ENCODE measurements around the gene BANF2. TPM values are rescaled to one million over a fixed set of nuclear protein-coding genes. Genes with fewer than 3 reads are reported as not detected.

The BANF2 gene
- total RNA-seq, 1 donor from 2014 or later: 2.2 TPM

DNA sequence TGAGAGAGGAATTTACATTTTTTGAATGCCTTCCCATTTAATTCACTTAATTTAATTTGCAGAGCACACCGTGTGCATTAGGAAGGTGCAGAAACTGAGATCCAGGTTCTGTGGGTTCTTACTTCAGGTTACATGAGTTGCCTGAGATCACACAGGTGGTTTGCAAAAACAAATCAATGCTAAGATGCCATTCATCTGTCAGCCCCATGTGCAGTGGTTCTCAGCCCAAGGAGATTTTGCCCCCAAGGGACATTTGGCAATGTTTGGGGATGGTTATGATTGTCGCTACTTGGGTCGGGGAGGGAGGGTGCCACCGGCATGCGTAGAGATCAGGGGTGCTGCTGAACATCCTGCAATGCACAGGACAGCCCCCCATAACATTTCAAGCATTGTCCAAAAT is 34.6 kb downstream of the BANF2 start:
- DNase-seq (ENCODE audit: low spot score): no peak

DNA sequence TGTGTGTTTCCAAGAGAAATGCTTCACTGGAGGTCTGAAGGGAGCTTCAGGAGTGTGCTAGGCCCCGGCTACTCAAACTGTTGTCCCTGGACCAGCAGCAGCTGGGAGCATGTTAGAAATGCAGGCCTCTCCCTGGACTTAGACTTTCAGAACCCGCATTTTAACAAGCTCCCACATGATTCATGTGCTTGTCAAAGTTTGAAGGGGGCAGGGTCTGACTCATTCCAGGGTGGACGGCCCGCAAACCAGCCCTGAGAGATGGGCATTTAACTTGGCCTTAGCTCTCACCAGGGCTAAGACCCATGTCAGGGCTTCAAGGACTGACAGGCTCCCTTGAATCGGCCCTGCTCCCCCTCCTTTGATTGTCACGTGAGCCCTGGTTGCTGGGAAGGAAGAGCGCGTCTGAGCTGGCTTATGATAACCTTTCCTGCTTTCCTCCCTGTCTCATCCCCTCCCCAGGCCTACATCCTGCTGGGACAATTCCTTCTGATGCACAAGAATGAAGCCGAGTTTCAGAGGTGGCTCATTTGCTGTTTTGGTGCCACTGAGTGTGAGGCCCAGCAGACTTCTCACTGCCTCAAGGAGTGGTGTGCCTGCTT is 35.5 kb downstream of the BANF2 start:
- peak; percentile 73 for DNase-seq (ENCODE audit: low spot score)

DNA sequence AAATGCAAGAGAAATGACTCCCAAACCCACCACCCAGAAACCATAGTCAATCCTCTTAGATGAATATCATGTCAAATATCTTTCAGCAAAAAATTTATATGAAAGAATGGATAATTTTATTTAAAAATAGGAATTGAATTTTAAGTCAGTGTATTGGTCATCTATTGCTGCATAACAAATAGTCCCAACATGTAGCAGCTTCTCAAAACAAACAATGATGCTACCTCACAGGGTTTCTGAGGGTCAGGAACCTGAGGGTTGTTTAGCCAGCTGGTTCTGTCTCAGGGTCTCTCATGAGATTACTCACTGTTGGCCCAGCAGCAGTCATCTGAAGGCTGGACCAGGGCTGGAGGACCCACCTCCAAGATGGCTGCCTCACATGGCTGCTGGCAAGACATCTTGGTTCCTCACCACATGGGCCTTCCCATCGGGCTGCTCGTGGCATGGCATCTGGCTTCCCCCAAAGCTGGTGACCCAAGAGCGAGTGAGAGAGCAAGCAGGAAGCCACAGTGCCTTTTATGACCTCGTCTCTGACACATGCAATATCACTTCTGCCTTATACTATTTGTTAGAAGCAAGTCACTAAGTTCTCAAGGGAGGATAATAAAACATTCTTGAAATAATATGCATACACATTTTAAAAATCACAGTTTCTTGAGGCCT is 36.3 kb downstream of the BANF2 start:
- no peak for DNase-seq (ENCODE audit: low spot score)

DNA sequence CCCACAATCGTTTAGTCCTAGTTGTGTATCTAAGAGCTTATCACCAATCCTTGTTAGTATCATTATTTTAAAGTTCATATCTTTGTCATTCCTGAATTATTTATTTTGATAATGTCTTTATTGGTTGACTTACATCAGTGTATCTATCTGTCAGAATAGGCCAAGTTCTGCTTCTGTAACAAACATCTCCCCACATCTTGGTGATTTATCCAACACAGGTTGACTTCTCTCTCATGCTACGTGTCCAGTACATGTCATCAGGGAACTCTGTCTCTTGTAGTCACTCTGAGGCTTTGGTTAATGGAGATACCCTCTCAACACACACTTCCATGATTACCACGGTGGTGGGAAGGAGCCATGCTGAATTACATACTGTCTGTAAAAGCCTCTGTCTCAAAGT is 38.4 kb downstream of the BANF2 start:
- no peak for DNase-seq (ENCODE audit: low spot score)

DNA sequence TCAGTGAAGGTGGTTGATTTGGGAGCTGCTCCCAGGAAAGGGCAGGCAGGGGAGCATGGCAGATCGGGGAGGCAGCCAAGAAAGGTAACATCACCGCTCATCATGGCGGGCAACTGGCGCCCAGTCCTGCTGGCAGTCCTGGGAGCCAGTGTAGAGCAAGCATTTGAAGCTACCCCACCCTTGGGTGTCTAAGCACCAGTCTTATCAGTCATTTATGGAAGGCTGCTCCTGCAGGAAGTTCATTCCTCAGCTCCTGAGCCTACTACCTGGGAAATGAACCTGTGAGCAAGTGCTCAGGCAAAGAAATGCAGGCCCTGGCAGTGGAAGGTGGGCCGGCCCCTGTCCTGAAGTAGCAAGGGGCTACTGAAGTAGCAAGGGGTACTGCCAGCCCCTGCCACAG is 41.5 kb downstream of the BANF2 start:
- DNase-seq (ENCODE audit: low spot score): no peak

DNA sequence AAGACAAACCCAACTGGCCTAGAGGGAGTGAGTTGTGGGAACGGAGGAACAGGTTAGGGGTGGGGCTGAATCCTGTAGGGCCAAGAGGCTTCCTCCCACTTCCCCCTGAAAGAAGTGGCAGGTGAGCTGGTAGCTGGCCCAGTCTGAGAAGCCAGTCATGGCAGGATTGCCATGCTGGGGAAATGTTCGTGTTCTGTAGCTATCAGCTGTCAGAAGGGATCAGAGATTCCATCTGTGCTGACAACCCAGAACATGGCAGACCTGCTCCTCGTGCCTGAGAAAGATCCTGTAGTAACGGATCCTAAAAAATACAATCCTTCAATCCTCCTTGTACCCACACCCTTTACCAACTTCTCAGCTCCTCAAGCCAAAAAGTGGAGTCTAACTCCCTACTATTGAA is 43.0 kb downstream of the BANF2 start:
- no peak for DNase-seq (ENCODE audit: low spot score)

DNA sequence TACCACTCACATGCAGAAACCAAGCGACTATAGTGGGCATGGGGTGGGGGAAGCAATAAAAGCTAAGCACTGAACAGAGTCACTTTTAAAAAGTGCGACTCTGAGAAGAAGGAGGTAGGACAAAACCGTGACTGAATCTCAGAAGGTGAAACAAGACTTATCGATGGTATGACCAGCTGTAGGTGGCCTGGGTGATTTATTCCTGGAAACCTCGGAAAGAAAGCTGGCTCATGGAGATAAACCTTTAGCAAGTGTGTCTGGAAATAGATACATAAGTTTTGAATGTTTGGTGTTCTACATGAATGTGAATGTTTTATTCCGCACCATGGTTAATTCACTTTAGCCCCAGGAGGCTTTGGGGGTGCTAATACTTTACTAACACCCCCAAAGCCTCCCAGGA is 43.9 kb downstream of the BANF2 start:
- DNase-seq (ENCODE audit: low spot score): no peak

- DNase-seq (ENCODE audit: low spot score): peak; percentile 47
Measured at GRCh38 chr20:17747431-17747846, 47.7 kb downstream of the BANF2 start.

- DNase-seq (ENCODE audit: low spot score): no peak
Measured at GRCh38 chr20:17748279-17748678, 48.5 kb downstream of the BANF2 start.

DNA sequence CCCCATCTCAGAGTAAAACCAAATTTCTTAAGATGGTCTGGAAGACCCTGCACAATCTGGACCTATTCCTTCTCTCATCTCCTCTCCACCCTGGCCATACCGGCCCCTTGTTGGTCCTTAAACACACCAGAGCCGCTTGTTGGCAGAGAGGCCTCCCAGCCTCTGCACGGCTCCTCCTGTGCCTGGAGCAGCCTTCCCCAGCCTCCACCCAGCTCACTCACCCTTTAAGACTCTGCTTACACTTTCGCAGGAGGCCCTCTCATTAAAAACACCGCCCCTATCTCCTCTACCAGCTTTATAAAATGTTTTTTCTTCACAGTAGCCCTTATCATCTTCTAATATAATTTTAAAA is 49.8 kb downstream of the BANF2 start:
- DNase-seq (ENCODE audit: low spot score): peak; percentile 71

- DNase-seq (ENCODE audit: low spot score): peak; percentile 39
Measured at GRCh38 chr20:17749978-17750721, 50.4 kb downstream of the BANF2 start.

DNA sequence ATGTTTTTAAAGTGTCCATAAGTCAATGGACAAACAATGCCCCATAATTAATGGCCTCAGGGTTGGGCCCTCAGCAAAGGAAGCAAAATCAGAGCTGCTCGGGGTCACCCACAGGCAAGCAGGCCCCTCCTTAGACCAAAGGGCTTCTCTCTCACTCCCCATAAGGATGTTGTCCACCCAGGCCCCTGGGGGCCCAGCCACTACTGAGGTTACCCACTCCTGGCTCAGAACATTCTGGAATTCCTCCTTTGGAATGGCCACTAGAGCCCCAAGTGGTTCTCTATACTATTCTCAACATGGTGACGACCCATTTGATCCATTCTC is 50.9 kb downstream of the BANF2 start:
- DNase-seq (ENCODE audit: low spot score): no peak

GRCh38 chr20:17751640-17752039 is 51.9 kb downstream of the BANF2 start:
- DNase-seq (ENCODE audit: low spot score): no peak

- DNase-seq (ENCODE audit: low spot score): no peak
Measured at GRCh38 chr20:17752459-17752858, 52.7 kb downstream of the BANF2 start.

- no peak for DNase-seq (ENCODE audit: low spot score)
Measured at GRCh38 chr20:17753516-17753915, 53.8 kb downstream of the BANF2 start.

DNA sequence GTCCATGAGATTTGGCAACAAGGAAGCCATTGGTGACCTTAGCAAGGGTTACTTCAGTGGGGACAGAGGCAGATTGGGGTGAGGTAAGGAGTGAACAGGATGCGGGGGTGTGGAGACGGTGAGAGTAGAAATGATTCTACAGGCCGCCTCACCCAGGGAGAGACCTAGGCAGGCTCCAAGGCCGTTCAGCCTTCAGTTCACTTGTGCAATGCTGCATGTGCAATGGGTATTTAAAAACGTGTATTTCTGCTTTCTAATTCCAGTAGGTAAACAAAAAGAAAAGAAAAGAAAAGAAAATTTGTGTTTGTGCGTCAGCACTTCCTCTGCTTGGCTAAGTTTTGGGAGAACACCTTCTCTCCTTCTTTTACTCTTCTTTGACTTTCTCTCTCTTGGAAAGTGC is 56.8 kb downstream of the BANF2 start:
- no peak for DNase-seq (ENCODE audit: low spot score)

DNA sequence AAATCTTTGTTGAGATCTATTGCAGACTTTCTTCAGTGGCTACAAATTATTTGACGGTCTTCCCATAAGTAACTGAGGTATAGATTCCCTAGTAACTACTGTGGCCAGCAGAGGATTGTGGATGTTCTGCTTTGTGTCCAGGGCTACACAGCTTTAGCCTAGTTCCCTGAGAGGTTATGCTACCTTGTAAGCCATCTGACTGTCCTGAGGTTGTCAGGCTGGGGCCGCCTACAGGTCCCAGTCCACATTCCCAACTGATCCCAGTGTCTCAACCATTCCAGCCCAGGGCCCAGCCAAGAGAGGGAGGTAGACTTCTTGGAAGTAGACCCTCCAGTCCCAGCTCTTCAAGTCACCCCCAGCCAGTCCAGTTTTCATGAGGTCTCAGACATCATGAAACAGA is 57.7 kb downstream of the BANF2 start:
- no peak for DNase-seq (ENCODE audit: low spot score)

DNA sequence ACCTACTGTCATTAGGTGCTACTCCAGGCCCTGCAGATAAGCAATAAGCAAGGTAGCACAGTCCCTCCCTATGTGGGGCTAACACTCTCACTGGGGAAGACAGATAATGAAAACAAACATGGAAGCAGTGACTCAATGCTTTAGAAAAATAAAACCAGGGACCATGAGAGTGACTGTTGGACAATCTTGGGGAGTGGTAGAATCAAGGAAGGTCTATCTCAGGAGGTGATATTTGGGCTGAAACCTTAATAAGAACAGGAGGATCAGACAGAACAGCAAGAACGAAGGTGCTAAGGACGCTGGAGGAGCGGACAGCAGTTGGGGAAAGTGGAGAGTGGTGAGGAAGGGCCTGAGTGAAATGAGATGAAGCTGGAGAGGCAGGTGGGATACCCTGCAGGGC is 58.2 kb downstream of the BANF2 start:
- DNase-seq (ENCODE audit: low spot score): no peak

DNA sequence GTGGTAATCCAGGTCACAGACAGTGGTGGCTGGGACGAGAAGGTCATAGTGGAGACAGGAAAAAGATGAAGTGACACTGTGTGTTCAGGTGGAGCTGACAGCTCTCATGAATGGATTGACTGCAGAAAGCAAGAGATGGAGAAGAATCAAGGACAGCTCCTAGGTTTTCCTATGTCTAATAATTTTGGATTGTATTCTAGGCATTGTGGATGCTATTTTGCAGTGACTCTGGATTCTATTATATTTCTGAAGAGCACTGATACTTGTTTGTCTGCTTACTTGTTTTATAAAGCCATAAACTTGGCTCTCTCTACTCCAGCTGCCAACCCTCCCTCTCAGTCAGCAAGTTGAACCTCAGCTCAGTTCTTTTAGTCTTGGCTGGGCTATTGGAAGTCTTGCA is 58.7 kb downstream of the BANF2 start:
- DNase-seq (ENCODE audit: low spot score): no peak

GRCh38 chr20:17759449-17759848 is 59.7 kb downstream of the BANF2 start:
- no peak for DNase-seq (ENCODE audit: low spot score)

DNA sequence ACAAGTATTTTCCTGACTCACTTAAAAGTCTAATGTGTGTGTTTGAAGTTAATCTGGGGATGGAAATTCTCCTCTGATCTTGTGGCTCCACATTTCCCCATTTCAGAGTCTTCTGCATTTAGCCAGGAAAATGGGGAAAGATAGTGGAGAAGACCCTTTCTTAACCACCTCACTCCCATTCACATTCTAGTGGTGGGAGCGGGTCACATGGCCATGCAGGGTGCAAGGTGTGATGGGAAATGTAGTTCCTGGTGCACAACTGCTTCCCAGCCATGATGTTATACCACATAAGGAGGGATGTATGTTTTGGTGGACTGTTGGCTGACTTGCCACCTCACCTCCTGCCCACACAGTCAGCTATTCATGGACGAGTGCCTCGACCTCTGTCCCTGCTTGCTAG is 61.8 kb downstream of the BANF2 start:
- no peak for DNase-seq (ENCODE audit: low spot score)

GRCh38 chr20:17762243-17762872 is 62.6 kb downstream of the BANF2 start:
- DNase-seq (ENCODE audit: low spot score): no peak

Measured in umbilical cord (tissue), 2 donors.